ENCODE measurements around the gene NINL. TPM values are rescaled to one million over a fixed set of nuclear protein-coding genes. Genes with fewer than 3 reads are reported as not detected.

NINL gene
- total and polyA plus RNA-seq, 2 of the 8 experiments (the other 6 are each of a cell fraction or from before 2014, with no cell fraction given) = 15.3 to 30.0 TPM

DNA sequence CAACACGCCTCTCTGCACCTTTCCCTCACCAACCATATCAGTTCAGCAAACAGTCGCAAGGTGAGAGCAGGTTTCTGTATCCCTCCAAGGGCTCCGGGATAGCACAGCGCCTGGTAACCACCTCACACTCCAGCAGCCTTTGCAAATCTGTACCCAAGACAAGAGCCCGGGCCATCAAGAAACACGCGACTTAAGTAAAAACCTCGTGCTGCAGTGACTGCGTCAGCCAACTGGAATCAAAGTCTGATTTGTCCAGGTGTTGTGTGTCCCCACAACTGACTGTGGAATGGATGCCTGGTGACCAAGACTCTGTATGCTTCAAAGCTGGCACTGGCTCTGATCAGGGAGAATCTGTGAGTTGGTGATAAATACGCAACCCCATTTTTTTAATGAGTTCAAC, 74.1 kb downstream of the NINL start (continued):
- TF ChIP-seq, protein P1, sequence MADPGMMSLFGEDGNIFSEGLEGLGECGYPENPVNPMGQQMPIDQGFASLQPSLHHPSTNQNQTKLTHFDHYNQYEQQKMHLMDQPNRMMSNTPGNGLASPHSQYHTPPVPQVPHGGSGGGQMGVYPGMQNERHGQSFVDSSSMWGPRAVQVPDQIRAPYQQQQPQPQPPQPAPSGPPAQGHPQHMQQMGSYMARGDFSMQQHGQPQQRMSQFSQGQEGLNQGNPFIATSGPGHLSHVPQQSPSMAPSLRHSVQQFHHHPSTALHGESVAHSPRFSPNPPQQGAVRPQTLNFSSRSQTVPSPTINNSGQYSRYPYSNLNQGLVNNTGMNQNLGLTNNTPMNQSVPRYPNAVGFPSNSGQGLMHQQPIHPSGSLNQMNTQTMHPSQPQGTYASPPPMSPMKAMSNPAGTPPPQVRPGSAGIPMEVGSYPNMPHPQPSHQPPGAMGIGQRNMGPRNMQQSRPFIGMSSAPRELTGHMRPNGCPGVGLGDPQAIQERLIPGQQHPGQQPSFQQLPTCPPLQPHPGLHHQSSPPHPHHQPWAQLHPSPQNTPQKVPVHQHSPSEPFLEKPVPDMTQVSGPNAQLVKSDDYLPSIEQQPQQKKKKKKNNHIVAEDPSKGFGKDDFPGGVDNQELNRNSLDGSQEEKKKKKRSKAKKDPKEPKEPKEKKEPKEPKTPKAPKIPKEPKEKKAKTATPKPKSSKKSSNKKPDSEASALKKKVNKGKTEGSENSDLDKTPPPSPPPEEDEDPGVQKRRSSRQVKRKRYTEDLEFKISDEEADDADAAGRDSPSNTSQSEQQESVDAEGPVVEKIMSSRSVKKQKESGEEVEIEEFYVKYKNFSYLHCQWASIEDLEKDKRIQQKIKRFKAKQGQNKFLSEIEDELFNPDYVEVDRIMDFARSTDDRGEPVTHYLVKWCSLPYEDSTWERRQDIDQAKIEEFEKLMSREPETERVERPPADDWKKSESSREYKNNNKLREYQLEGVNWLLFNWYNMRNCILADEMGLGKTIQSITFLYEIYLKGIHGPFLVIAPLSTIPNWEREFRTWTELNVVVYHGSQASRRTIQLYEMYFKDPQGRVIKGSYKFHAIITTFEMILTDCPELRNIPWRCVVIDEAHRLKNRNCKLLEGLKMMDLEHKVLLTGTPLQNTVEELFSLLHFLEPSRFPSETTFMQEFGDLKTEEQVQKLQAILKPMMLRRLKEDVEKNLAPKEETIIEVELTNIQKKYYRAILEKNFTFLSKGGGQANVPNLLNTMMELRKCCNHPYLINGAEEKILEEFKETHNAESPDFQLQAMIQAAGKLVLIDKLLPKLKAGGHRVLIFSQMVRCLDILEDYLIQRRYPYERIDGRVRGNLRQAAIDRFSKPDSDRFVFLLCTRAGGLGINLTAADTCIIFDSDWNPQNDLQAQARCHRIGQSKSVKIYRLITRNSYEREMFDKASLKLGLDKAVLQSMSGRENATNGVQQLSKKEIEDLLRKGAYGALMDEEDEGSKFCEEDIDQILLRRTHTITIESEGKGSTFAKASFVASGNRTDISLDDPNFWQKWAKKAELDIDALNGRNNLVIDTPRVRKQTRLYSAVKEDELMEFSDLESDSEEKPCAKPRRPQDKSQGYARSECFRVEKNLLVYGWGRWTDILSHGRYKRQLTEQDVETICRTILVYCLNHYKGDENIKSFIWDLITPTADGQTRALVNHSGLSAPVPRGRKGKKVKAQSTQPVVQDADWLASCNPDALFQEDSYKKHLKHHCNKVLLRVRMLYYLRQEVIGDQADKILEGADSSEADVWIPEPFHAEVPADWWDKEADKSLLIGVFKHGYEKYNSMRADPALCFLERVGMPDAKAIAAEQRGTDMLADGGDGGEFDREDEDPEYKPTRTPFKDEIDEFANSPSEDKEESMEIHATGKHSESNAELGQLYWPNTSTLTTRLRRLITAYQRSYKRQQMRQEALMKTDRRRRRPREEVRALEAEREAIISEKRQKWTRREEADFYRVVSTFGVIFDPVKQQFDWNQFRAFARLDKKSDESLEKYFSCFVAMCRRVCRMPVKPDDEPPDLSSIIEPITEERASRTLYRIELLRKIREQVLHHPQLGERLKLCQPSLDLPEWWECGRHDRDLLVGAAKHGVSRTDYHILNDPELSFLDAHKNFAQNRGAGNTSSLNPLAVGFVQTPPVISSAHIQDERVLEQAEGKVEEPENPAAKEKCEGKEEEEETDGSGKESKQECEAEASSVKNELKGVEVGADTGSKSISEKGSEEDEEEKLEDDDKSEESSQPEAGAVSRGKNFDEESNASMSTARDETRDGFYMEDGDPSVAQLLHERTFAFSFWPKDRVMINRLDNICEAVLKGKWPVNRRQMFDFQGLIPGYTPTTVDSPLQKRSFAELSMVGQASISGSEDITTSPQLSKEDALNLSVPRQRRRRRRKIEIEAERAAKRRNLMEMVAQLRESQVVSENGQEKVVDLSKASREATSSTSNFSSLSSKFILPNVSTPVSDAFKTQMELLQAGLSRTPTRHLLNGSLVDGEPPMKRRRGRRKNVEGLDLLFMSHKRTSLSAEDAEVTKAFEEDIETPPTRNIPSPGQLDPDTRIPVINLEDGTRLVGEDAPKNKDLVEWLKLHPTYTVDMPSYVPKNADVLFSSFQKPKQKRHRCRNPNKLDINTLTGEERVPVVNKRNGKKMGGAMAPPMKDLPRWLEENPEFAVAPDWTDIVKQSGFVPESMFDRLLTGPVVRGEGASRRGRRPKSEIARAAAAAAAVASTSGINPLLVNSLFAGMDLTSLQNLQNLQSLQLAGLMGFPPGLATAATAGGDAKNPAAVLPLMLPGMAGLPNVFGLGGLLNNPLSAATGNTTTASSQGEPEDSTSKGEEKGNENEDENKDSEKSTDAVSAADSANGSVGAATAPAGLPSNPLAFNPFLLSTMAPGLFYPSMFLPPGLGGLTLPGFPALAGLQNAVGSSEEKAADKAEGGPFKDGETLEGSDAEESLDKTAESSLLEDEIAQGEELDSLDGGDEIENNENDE (IDR thresholded peaks at IDR 0.05; ENCODE audit: insufficient replicate concordance, low read length) = no peak
- TF ChIP-seq CHD1 (IDR thresholded peaks at IDR 0.05; ENCODE audit: low read depth, low read length) = no peak
- TF ChIP-seq FOSL1 (IDR thresholded peaks at IDR 0.05; ENCODE audit: insufficient read depth, low read depth, low read length) = no peak
- no peak for TF ChIP-seq POLR2AphosphoS5 (IDR thresholded peaks at IDR 0.05; ENCODE audit: low read depth, low read length)
- TF ChIP-seq HDAC2 (IDR thresholded peaks at IDR 0.05; ENCODE audit: borderline replicate concordance in 1 of 2, low read depth in 2 of 2, low read length in 2 of 2) = no peak
- TF ChIP-seq, protein P2, sequence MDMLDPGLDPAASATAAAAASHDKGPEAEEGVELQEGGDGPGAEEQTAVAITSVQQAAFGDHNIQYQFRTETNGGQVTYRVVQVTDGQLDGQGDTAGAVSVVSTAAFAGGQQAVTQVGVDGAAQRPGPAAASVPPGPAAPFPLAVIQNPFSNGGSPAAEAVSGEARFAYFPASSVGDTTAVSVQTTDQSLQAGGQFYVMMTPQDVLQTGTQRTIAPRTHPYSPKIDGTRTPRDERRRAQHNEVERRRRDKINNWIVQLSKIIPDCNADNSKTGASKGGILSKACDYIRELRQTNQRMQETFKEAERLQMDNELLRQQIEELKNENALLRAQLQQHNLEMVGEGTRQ (IDR thresholded peaks at IDR 0.05; ENCODE audit: low read length) = no peak
- TF ChIP-seq SP1 (IDR thresholded peaks at IDR 0.05; ENCODE audit: low read depth, low read length) = no peak
- no peak for TF ChIP-seq SP4 (IDR thresholded peaks at IDR 0.05; ENCODE audit: low read length)
- no peak for TF ChIP-seq CBX5 (IDR thresholded peaks at IDR 0.05; ENCODE audit: low read depth, low read length)
- no peak for TF ChIP-seq CREB1 (IDR thresholded peaks at IDR 0.05)
- TF ChIP-seq YY1 (IDR thresholded peaks at IDR 0.05; ENCODE audit: low read depth, low read length) = no peak
- no peak for TF ChIP-seq GABPA (IDR thresholded peaks at IDR 0.05; ENCODE audit: borderline replicate concordance, insufficient read depth, low read length)
